GM21390 (cell line): ENCODE measurements around the gene CYP2D6.
A peak's percentile ranks its signal among the peaks of the same experiment; 100 is the strongest.
"Not testable (repeated sequence)": the region's sequence is repeated elsewhere in the genome, so short reads cannot be mapped to it uniquely, and the experiment has no call there.

Experiments
- ATAC-seq: cut with Tn5 transposase; IDR thresholded peaks from one replicate; pipeline ENCODE4 v1.9.1; 2021; ENCODE audit not compliant: unreplicated experiment

CYP2D6 gene

GRCh38 chr22:42134100-42135020 lies 3.8 kb upstream of the CYP2D6 start:
- no peak for ATAC-seq

- no peak for ATAC-seq
Measured at GRCh38 chr22:42132457-42132856, 1.8 kb upstream of the CYP2D6 start.

- no peak for ATAC-seq
Measured at GRCh38 chr22:42131562-42131961, 952 bp upstream of the CYP2D6 start.

- not testable (repeated sequence) for ATAC-seq
Measured at GRCh38 chr22:42130182-42130581, 428 bp downstream of the CYP2D6 start.

GRCh38 chr22:42128776-42129694 lies 1.6 kb downstream of the CYP2D6 start:
- not testable (repeated sequence) for ATAC-seq

GRCh38 chr22:42128007-42128406 lies 2.6 kb downstream of the CYP2D6 start:
- ATAC-seq = not testable (repeated sequence)

- ATAC-seq = no peak
Measured at GRCh38 chr22:42127606-42128005, 3.0 kb downstream of the CYP2D6 start.

GRCh38 chr22:42123529-42123928 lies 7.1 kb downstream of the CYP2D6 start:
- ATAC-seq = not testable (repeated sequence)

- ATAC-seq = not testable (repeated sequence)
Measured at GRCh38 chr22:42120231-42121021, 10.2 kb downstream of the CYP2D6 start.

- ATAC-seq = no peak
Measured at GRCh38 chr22:42116848-42117424, 13.7 kb downstream of the CYP2D6 start.

GRCh38 chr22:42115420-42115830 lies 15.2 kb downstream of the CYP2D6 start:
- not testable (repeated sequence) for ATAC-seq

- no peak for ATAC-seq
Measured at GRCh38 chr22:42114721-42115120, 15.9 kb downstream of the CYP2D6 start.

GRCh38 chr22:42112793-42113192 lies 17.8 kb downstream of the CYP2D6 start:
- ATAC-seq = not testable (repeated sequence)

- no peak for ATAC-seq
Measured at GRCh38 chr22:42111798-42112197, 18.8 kb downstream of the CYP2D6 start.

- no peak for ATAC-seq
Measured at GRCh38 chr22:42108848-42109247, 21.8 kb downstream of the CYP2D6 start.

- not testable (repeated sequence) for ATAC-seq
Measured at GRCh38 chr22:42104332-42104860, 26.2 kb downstream of the CYP2D6 start.

- ATAC-seq = no peak
Measured at GRCh38 chr22:42101199-42101598, 29.4 kb downstream of the CYP2D6 start.

- ATAC-seq = no peak
Measured at GRCh38 chr22:42091455-42091782, 39.2 kb downstream of the CYP2D6 start.

- peak; percentile 88 for ATAC-seq
Measured at GRCh38 chr22:42090596-42091454, 39.8 kb downstream of the CYP2D6 start, which contains the start of gene NDUFA6. TSS of gene NDUFA6 (minus strand) at chr22:42090772. CDS start at chr22:42090744, 28 bp downstream.
